ENCODE results near the gene CDH4.

DNA sequence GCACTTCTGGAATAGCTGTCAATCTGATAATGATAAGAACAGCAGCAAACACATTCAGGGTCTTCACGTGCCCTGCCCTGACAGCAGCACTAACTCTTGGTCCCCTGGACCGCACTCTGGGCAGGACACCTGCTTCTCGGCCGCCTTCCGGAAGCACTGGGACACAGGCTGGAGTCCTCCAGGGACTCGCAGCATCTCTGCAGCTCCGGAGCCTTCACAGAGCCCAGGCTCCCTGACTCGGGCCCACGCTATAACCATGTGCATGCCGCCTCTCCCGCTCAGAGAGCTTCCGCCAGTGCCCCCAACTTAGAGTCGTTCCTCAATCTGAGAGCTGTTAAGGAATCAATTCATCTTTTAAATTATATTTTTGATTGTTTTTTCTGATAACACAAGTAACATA, 436.4 kb downstream of the CDH4 start:
- TF ChIP-seq EZH2phosphoT487 (IDR thresholded peaks at IDR 0.05) (no peak), EZH2 (IDR thresholded peaks at IDR 0.05) (no peak)
- TF ChIP-seq, protein P1, sequence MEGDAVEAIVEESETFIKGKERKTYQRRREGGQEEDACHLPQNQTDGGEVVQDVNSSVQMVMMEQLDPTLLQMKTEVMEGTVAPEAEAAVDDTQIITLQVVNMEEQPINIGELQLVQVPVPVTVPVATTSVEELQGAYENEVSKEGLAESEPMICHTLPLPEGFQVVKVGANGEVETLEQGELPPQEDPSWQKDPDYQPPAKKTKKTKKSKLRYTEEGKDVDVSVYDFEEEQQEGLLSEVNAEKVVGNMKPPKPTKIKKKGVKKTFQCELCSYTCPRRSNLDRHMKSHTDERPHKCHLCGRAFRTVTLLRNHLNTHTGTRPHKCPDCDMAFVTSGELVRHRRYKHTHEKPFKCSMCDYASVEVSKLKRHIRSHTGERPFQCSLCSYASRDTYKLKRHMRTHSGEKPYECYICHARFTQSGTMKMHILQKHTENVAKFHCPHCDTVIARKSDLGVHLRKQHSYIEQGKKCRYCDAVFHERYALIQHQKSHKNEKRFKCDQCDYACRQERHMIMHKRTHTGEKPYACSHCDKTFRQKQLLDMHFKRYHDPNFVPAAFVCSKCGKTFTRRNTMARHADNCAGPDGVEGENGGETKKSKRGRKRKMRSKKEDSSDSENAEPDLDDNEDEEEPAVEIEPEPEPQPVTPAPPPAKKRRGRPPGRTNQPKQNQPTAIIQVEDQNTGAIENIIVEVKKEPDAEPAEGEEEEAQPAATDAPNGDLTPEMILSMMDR (IDR thresholded peaks at IDR 0.05) = no peak

All from neural progenitor cell (in vitro differentiated cells).